ENCODE measurements around the gene RSAD2.

DNA sequence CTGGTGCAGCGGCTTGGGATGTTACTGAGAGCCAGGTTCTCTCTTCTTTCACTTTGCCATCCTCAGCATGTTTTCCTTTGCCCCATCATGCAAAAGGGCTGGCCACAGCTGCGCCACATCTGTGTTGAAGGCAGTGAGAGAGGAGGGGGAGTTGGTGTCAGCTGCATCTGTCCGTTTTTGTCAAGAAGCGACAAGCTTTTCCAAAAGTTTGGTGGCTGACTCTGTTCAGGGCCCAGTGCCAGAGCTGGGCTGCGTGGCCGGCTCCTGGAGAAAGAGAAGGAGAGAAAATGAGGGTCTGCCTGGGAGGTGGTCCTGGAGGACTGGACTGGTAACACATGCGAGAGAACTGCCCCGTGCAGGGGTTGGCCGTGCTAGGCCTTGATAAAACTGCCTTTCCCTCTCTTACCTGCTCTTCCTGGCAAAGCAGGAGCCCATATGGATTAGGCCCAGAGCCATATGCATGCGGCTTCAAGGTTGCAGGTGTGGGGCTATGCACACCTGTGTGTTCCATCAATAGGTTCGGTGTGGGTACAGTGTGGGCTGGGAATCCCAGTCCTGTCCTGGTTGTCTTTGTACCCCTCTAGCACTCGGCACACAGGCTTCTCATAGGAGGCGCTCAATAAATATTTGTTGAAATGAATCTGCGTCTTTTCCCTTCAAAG lies 48.6 kb downstream of the RSAD2 start:
- TF ChIP-seq KLF8 (tag by site-specific recombination; IDR thresholded peaks at IDR 0.05) (no peak), PRDM1 (tag by site-specific recombination; IDR thresholded peaks at IDR 0.05) (no peak), CTCF (tag by site-specific recombination; IDR thresholded peaks at IDR 0.05) (no peak), ZNF654 (tag by site-specific recombination; IDR thresholded peaks at IDR 0.05; ENCODE audit: low read depth) (no peak), ZNF146 (tag by site-specific recombination; IDR thresholded peaks at IDR 0.05) (no peak), TSHZ1 (tag by site-specific recombination; IDR thresholded peaks at IDR 0.05; ENCODE audit: borderline replicate concordance) (no peak), HOXD13 (CRISPR knock-in tag; IDR thresholded peaks at IDR 0.05; ENCODE audit: borderline replicate concordance) (no peak), GLI4 (tag by site-specific recombination; IDR thresholded peaks at IDR 0.05) (no peak), ZNF138 (tag by site-specific recombination; IDR thresholded peaks at IDR 0.05; ENCODE audit: borderline replicate concordance) (no peak)
